HG03175 (cell line): Measurements from ENCODE around the gene ADAP2.
"Not testable (repeated sequence)": the region's sequence is repeated elsewhere in the genome, so short reads cannot be mapped to it uniquely, and the experiment has no call there.

ENCODE experiments used
- ATAC-seq: cut with Tn5 transposase; IDR thresholded peaks from one replicate; pipeline ENCODE4 v1.9.1; 2021; ENCODE audit warnings: mild to moderate bottlenecking, moderate library complexity; ENCODE audit not compliant: unreplicated experiment

The ADAP2 gene

DNA sequence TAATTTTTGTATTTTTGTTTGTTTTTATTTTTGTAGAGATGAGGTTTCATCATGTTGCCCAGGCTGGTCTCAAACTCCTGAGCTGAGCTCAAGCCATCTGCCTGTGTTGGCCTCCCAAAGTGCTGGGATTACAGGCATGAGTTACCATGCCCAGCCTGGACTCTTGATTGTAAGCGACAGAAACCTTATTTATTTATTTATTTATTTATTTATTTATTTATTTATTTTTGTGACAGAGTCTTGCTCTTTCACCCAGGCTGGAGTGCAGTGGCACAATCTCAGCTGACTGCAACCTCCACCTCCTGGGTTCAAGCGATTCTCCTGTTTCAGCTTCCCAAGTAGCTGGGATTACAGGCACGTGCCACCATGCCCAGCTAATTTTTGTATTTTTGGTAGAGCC, 8.1 kb downstream of the ADAP2 start:
- ATAC-seq, result not testable (repeated sequence)

DNA sequence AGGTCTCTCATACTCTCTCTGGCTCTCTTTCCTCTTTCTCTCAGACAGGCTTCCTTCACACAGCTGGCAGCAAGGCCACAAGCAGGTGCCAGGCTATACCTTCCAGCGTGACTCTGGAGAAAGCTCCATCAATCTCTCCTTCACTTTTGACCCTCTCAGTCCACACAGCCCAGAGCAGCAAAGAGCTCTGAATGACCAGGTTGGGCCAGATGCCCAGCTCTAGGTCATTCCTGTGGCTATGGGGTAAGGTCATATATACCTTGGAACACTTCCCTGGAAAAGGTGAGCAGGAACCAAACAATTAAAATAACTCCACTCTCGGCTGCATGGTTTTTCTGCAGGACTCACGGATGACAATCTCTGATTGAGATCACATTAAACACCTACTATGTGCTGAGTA, 8.8 kb downstream of the ADAP2 start:
- ATAC-seq, result no peak

DNA sequence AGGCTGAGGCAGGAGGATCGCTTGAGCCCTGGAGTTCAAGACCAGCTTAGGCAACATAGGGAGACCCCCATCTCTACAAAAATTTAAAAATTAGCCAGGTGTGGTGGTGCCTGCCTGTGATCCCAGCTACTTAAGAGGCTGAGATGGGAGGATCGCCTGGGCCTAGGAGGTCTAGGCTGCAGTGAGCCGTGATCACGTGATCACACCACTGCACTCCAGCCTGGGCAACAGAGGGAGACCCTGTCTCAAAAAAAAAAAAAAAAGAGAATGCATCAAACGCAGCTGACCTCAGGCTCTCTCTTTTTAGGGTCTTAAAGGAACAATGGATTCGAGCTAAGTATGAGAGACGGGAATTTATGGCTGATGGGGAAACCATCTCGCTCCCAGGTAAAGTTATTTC, 9.8 kb downstream of the ADAP2 start:
- not testable (repeated sequence) for ATAC-seq

DNA sequence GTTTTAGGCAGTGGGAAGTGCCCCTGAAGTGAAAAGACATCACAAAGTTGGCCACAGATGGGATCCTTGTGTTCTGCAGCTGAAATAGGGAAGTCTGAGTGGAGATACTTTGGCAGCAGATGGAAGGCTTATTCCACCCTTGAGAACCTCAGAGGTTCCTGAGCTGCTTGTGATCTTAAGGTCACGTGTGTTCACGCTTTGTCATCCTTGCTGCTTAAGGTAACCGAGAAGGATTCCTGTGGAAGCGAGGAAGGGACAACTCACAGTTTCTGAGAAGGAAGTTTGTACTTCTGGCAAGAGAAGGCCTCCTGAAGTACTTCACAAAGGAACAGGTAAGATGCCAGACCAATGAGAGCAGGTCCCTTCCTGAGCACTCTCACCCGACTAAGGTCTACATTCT, 12.2 kb downstream of the ADAP2 start:
- no peak for ATAC-seq

DNA sequence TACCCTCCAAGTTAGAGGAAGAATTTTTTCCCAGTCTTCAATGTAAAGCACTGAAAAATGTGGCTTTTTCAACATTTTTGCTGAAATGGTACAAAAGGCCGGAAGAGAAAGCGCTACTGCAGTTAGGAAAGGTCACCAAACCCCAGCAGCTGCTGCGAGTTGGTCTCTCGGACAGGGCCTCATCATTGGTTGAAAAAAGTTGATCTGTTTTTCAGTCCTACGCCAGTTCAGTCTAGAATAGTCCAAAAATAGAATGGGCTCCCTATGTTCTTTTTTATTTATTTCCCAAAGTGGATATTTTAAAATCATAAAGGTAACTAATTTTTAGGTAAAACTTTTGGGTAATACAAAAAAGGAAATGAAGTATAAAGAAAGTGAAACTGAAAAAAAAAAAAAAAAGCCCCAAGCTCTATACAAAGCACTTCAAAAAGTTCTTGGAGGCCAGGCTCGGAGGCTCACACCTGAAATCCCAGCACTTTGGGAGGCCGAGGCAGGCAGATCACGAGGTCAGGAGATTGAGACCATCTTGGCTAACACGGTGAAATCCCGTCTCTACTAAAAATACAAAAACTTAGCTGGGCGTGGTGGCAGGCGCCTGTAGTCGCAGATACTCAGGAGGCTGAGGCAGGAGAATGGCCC, 17.4 kb downstream of the ADAP2 start:
- ATAC-seq, result no peak

DNA sequence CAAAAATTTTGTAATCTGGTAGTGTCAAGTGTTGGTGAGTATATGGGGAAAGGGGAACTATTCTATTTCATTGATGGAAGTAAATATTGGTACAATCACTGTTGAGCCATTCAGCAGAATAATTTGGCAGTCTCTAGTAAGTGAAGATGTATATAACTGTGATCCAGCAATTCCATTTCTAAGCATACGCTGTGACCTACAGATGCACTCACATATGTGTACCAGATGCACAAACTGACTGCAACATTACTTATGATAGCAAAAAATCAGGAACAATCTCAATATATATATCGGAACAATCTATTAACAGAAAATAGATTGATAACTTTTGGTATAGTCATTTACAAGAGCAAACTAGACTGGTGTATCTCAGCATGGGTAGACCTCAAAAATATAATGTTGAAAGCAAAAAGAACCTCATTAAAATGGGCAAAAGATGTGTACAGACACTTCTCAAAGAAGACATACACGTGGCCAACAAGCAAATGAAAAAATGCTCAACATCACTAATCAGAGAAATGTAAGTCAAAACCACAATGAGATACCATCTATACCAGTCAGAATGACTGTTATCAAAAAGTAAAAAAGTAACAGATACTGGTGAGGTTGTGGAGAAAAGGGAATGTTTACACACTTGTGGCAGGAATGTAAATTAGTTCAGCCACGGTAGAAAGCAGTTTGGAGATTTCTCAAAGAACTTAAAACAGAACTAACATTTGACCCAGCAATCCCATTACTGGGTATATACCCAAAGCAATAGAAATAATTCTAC, 20.7 kb downstream of the ADAP2 start:
- ATAC-seq, result no peak

DNA sequence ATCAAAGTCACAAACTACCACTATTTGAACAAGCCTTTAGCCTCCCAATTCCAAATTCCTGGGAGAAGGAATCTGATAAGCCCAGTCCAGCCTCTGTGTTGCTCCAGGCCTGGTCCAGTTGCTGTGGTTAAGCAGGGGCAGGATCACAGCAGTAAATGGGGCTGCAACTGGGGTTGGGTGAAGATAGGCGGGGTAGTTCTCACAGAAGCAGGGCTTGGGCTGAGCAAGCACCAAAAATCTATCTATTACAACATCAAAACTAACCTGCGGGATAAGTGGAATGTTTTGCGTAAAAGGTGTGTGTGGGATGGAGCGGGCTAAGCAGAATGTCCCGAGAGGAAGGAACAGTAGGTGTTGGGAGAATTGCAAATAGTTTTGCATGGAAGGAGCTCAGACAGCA, 26.1 kb downstream of the ADAP2 start:
- no peak for ATAC-seq

DNA sequence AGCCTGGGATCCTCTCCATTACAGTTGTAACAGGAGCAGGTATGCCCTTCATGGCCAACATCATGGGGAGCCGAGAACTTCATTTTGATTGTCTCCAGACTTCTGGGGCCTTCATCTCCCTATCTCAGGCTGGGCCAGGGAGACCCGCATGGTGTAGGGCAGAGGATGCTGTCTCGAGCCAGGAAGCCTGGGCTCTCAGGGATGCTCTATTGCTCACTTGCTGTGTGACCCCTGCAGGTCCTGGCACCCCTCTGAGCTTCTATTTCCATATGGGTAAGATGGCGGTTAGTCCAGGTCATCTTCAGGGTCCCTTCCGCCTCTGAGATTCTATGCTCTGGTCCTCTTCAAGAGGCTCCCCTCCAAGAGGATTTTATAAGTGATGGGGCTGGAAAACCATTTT, 28.4 kb downstream of the ADAP2 start:
- ATAC-seq, result no peak

DNA sequence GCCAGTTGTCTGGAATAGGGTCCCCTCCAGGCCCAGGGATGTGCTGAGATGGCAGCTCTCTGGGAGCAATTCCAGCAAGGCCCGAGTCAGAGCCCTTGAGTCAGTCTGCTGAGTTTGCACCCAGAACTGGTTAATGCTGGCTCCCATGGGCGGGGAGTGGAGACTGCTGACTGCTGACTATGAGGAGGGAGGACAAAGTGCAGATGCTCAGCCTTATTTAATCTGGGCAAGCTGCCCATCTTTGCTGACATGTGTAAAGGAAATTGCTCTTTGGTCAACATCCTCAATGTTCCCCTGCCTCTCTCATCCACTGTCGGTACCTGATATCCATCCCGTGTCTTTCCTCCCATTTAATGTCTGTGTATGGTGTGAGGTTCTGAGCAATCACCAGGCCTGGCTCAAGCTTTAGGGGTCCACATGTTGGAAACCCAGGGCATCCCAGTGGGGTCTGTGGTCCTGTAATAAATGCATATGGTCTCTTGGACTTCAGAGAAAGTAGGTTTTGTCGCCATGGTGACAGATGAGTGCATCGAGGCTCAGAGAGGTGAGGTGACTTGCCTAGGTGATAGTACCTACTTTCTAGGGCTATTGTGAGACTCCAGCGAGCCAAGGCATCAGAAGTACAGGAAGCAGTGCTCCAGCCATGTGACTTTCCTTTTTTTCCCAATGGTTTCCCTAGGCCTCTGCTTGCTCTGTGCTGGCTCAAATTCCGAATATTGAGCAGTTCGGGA, 29.1 kb downstream of the ADAP2 start:
- no peak for ATAC-seq

DNA sequence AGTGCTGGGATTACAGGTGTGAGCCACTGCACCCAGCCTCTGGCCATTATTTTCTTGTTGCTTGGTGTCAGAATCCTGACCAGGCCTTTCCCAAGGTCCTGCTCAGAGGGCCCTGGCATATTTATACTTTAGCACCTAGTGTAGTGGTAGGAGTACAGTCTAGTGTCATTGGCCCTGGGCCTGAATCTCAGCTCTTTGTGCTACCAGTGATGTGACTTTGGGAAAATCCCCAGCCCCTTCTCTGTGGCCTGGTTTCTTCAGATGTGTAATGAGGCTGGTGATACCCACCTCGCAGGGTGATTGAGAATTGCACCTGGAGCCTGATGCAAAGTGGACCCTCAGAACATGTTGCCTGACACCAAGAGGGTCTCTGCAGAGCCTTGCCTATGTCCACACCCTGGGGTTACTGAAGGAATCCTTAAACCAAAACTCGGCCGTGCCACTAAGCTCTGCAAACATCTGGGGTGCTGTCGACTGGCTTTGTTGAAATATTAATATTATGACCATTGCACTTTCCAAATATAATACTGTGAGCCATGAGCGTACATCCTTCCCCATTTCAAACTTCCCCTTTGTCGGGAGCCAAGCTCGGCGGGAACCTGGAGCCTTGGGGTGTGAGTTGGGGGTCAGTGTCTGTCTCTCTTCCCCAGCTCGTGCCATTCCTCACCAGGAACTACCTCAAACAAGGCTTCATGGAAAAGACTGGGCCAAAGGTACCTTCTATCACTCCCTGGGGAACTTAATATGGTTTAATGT, 31.1 kb downstream of the ADAP2 start:
- no peak for ATAC-seq

DNA sequence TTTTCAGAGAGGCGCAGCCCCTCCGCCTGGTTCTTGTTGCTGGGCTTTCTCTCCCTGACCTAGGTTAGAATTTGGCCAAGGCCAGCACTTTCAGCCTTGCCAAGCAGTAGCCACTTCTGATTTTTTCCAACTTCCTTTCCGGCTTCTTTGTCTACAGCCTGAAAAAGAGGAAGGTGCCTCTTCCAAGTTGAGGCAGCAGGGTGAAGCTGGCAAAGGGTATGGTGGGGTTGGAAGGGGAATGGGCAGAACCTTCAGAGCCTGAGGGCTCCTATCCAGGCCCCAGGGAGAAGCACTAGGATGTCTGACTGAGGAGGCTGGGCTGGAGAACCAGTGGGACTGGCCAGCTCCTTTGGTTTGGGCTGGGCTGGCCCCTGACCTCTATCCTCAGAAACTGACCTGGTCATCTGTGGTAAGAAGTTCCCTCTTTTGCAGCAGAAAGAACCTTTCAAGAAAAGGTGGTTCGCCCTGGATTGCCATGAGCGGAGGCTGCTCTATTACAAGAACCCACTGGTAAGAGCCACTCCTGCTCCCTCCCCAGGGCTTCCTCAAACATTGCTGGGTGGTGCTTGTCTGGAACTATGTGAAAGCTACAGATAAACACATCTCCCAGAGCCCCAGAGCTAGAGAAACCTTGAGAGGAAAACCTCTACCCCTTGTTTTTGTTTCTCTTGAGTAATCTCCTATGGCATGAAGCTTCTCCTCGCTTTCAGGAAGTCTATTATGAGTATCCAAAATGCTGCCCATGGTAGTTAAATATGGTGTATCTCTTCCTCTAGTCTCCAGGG, 32.5 kb downstream of the ADAP2 start:
- ATAC-seq, result no peak

DNA sequence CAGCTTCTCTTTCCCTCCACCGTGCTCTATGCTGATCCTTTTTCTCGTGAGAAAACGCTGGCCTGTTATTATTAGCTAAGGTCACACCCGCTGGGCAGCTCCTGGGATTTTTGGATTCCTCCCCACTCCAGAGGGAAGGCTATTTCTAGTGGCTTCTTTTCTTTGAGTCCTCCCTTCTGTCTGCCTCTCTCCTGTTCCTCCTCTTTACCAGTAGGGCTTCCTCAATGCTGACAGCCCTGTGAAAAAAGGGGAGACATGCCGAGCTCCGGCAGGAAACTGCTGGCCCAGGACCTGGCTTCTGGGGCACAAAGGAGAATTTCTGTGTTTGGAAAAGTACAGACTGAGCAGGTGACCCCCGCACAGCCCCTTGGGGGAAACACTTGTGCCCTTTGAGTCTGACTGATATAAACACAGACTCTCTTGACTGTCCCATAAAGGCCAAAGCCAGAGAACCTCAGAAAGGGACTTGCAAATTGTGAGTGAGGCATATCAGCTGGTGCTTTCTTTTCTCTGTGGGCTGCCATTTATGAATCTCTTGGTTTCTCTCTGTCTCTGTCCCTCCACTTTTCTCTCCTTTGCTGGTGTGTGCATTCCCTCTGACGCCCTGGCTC, 35.1 kb downstream of the ADAP2 start:
- ATAC-seq, result no peak

DNA sequence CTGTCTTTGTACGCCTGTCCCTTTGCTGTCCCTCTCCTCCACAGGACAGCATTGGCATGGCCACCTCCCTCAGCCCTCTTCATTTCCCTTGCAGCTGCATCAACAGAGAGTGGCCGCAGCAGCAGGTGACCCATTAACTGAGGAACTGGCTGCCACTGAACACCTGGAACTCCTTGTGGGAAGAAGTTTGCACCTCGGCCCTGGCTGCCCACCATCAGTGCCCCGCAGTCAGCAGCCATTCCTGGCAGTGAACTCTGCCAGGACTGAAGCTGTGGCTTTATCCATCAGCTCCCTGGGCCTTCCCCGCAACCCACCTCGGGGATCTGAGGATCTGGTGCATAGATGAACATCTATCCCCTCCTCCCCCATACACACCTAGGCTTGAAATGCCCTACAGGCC, 36.0 kb downstream of the ADAP2 start:
- ATAC-seq, result no peak

DNA sequence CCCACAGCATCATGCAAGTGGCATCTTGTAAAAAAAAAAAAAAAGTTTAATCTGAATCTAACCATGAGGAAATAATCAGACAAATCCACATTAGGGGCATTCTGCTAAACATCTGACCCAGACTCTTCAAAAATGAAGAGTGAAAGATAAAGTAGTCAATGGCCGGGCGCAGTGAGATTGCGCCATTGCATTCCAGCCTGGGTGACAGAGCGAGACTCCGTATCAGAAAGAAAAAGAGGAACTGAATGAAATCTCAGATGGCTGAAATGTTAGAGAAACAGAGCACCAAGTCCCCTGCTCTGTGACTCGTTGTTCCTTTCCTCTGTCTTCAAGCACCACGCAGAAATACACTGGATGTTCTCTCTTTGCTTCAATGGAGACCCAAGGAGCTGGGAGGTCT, 36.4 kb downstream of the ADAP2 start:
- no peak for ATAC-seq

DNA sequence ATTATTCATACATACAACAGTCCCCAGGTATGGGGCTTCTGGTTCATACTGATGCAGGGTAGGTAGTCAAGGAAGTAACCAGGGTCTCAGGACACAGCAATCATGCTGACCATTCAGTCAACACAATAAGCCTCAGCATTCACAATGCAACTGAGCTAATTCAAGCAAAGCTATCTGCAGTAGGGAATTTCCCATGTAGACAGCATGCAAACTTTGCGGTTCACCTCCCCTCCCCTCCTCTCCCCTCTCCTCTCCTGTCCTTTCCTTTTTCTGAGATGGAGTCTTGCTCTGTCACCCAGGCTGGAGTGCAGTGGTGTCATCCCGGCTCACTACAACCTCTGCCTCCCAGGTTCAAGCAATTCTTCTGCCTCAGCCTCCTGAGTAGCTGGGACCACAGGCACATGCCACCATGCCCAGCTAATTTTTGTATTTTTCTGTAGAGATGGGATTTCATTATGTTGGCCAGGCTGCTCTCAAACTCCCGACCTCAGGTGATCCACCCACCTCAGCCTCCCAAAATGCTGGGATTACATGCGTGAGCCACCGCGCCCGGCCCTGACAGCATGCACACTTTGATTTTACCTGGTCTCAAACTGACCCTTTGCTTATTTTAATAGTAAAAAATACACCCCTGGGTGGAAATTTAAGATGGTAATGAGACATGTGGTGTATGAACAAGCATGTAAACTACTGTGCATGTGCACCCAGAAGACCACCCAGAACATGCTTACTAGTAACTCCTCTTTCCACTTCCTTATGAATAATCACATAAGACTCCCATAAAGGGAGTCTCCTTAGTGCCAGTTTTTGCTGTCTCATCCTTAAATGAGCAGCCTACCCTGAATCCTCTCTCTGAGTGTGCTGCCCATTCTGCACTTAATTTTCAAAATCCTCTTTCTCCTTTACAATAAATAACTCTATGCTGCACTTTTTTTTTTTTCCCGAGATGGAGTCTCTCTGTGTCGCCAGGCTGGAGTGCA, 39.8 kb downstream of the ADAP2 start:
- ATAC-seq, result no peak

DNA sequence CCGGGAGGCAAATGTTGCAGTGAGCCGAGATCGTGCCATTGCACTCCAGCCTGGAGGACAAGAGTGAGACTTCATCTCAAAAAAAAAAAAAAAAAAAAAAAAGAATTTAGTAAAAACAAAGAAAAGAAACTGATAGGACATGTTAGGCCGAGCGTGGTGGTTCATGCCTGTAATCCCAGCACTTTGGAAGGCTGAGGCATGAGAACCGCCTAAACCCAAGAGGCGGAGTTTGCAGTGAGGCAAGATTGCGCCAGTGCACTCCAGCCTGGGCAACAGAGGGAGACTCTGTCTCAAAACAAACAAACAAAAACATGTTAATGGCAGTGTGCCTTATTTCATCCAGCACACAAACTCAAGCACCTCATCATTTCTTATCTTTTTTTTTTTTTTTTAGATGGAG, 42.6 kb downstream of the ADAP2 start:
- not testable (repeated sequence) for ATAC-seq

DNA sequence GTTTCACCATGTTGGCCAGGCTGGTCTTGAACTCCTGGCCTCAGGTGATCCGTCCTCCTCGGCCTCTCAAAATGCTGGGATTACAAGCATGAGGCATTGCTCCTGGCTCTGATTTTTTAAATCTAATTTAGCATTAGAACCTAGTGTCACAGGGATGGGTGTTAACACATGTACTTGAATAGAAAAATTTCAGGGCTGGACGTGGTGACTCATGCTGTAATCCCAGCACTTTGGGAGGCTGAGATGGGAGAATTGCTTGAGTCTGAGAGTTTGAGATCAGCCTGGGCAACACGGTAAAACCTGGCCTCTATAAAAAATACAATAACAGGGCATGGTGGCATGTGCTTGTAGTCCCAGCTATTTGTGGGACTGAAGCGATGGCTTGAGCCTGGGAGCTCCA, 43.1 kb downstream of the ADAP2 start:
- no peak for ATAC-seq

DNA sequence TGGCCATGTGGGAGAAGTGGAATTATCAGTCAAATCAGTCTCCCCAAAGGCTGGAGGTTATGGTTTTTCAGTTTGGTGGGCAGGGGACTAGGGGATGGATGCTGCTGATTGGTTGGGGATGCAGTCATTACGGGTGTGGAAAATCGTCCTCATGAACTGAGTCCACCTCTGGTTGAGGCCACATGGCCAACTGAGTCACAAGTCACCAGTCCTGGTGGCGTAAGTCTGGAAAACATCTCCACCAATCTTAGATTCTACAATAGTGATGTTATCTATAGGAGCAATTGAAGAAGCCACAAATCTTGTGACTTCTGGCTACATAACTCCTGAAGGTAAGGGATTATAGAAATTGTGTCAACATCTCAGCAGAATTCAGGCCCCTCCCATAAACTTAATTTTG, 43.9 kb downstream of the ADAP2 start:
- ATAC-seq, result no peak

DNA sequence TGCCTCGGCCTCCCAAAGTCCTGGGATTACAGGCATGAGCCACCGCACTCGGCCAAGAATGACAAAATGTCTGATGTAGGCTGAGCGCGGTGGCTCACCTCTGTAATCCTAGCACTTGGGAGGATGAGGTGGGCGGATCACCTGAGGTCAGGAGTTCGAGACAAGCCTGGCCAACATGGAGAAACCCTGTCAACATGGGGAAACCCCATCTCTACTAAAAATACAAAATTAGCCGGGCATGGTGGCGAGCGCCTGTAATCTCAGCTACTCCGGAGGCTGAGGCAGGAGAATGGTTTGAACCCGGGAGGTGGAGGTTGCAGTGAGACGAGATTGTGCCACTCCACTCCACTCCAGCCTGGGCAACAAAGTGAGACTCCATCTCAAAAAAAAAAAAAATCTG, 46.2 kb downstream of the ADAP2 start:
- ATAC-seq, result not testable (repeated sequence)
